ENCODE data around the gene SAT1.

Gene SAT1

DNA sequence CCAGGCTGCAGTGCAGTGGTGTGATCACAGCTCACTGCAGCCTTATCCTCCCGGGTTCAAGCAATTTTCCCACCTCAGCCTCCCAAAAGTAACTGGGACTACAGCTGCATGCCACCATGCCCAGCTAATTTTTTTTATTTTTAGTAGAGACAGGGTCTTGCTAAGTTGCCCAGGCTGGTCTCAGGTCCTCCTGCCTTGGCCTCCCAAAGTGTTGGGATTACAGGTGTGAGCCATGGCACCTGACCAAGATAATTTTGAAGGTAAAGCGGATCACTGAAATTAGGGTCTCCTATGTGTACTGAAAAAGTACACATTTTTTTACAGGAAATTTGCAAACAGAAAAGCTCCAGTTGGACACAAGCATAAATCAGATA lies 4.8 kb downstream of the SAT1 start:
- Histone ChIP-seq H3K9me3 (no peaks in the 10 kb centered on the region), H3K4me3 (no peak overlapping the region), H3K4me1 (peaks cover 0 to 3% (median 0%) of the 10 kb centered on the region in 4 donors), H3K36me3 (peaks cover 0 to 9% (median 9%) of the 10 kb centered on the region in 3 donors), H3K27me3 (no peaks in the 10 kb centered on the region), H3K27ac (no peak overlapping the region)
- no peak for TF ChIP-seq CTCF (IDR thresholded peaks at IDR 0.05)
- no peak for DNase-seq
- intact Hi-C loops (cut with DNase I; ENCODE audit: low total_unique reads): no loop called here

DNA sequence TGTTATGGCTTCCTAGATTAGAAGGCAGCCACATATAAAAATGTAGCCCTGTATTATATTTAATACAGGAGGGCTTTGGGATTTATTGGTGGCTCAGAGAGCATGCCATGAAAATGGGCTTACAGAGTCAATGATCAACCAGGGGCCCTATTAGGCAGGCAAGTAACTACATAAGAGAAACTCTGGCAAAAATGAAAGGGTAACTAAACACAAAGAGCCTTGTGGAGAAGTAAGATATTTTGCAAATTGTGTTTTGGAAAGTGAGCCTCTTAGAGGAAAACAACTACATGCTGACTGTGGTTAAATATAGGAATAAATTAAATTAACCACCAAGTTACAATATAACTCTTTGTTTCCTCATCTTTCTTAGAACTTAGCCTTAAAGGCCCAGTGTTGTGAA lies 5.5 kb downstream of the SAT1 start:
- peaks cover 0 to 3% (median 0%) of the 10 kb centered on the region in 4 donors for H3K4me1 ChIP-seq
- no peak overlapping the region for H3K4me3 ChIP-seq
- no peak for TF ChIP-seq CTCF (IDR thresholded peaks at IDR 0.05)
- intact Hi-C loops (cut with DNase I; ENCODE audit: low total_unique reads): no loop called here
- H3K27me3 ChIP-seq: no peaks in the 10 kb centered on the region
- H3K9me3 ChIP-seq: no peaks in the 10 kb centered on the region
- no peak for DNase-seq
- H3K27ac ChIP-seq: no peak overlapping the region
- H3K36me3 ChIP-seq: peaks cover 0 to 9% (median 9%) of the 10 kb centered on the region in 3 donors

DNA sequence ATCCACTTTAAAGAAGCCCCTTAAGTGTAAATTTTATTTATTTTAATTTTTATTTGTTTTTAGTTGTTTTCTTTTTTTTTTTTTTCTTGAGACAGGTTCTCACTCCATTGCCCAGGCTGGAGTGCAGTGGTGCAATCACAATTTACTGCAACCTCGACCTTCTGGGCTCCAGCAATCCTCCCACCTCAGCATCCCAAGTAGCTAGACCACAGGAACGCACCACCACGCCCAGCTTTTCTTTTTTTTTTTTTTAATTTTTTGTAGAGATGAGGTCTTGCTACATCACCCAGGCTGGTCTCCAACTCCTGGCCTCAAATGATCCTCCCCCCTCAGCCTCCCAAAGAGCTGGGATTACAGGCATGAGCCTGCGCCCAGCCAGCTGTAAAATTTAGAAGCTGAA lies 6.0 kb downstream of the SAT1 start:
- no peaks in the 10 kb centered on the region for H3K9me3 ChIP-seq
- intact Hi-C loops (cut with DNase I; ENCODE audit: low total_unique reads): no loop called here

GRCh38 chrX:23789386-23790154 lies 6.6 kb downstream of the SAT1 start:
- H3K27me3 ChIP-seq: no peaks in the 10 kb centered on the region
- H3K4me1 ChIP-seq: peaks cover 0 to 3% (median 0%) of the 10 kb centered on the region in 4 donors
- intact Hi-C loops (cut with DNase I; ENCODE audit: low total_unique reads): no loop called here
- no peak overlapping the region for H3K4me3 ChIP-seq
- no peak for TF ChIP-seq CTCF (IDR thresholded peaks at IDR 0.05)
- H3K36me3 ChIP-seq: peaks cover 0 to 9% (median 9%) of the 10 kb centered on the region in 3 donors
- no peak overlapping the region for H3K27ac ChIP-seq
- H3K9me3 ChIP-seq: no peaks in the 10 kb centered on the region
- DNase-seq: no peak

More for the DNA sequence above, 6.0 kb downstream of the SAT1 start:
- H3K4me3 ChIP-seq: no peak overlapping the region
- H3K27me3 ChIP-seq: no peaks in the 10 kb centered on the region
- TF ChIP-seq CTCF (IDR thresholded peaks at IDR 0.05): no peak
- peaks cover 0 to 9% (median 9%) of the 10 kb centered on the region in 3 donors for H3K36me3 ChIP-seq
- H3K27ac ChIP-seq: no peak overlapping the region
- DNase-seq: no peak
- H3K4me1 ChIP-seq: peaks cover 0 to 3% (median 0%) of the 10 kb centered on the region in 4 donors

DNA sequence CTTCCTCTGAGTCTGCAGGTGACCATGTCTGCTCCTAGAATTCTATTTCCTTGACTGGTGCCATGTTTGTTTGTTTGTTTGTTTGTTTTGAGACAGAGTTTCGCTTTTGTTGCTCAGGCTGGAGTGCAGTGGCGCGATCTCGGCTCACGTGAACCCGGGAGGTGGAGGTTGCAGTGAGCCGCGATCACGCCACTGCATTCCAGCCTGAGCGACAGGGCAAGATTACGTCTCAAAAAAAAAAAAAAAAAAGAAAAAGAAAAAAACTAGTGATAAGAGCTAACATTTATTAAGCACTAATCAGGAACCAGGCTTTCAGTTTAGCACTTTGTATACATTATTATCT lies 7.2 kb downstream of the SAT1 start:
- Histone ChIP-seq H3K27me3 (no peaks in the 10 kb centered on the region), H3K4me3 (no peak overlapping the region), H3K27ac (no peak overlapping the region), H3K36me3 (peaks cover 0 to 9% (median 9%) of the 10 kb centered on the region in 3 donors), H3K4me1 (peaks cover 0 to 1% (median 0%) of the 10 kb centered on the region in 4 donors), H3K9me3 (no peaks in the 10 kb centered on the region)
- intact Hi-C loops (cut with DNase I; ENCODE audit: low total_unique reads): no loop called here
- DNase-seq: no peak
- no peak for TF ChIP-seq CTCF (IDR thresholded peaks at IDR 0.05)

Measured in tibial artery (tissue), 4 donors.